ENCODE data around the gene TBX20. TPM values are rescaled to one million over a fixed set of nuclear protein-coding genes. Genes with fewer than 3 reads are reported as not detected.
"Not testable (repeated sequence)": the region's sequence is repeated elsewhere in the genome, so short reads cannot be mapped to it uniquely, and the experiment has no call there.

TBX20 gene
- total and polyA plus RNA-seq, 2 of the 8 experiments (the other 6 are each of a cell fraction or from before 2014, with no cell fraction given), result 0.08 to 0.26 TPM

DNA sequence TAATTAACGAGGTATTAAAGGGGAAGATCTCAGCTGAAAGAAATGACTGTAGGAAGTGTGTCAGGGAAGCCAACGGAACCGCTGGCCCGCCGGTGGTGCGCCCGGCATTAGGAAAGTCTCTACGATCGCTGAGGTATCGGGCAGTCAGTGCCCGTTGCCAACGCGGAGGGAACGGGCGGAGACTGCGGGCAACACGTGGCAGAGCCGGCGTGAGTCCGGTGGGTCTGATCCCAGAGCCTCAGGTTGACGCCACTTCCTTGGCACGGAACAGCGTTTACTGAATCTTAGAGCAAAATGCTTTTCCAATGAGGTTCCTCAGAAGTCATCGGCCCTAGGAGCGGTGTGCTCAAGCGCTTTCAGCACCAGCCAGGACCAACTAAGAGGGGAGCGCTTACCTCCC lies 67.1 kb downstream of the TBX20 start:
- not testable (repeated sequence) for H3K56ac ChIP-seq (replicated peaks; ENCODE audit: insufficient read length, low read depth, low read length); H2BK12ac ChIP-seq (ENCODE audit: low read depth, low read length); H4K5ac ChIP-seq (ENCODE audit: insufficient read length, low read depth, low read length); H2BK15ac ChIP-seq (ENCODE audit: low read length); H3K18ac ChIP-seq (ENCODE audit: extremely low read depth, low read length); H3K23ac ChIP-seq (ENCODE audit: insufficient read length); H3K79me1 ChIP-seq (ENCODE audit: low read depth, low read length); H3K23me2 ChIP-seq (ENCODE audit: low read depth, low read length); H3K4me1 ChIP-seq (replicated peaks in 1 of 4; ENCODE audit: control insufficient read depth in 3 of 4, insufficient read depth in 4 of 4, low read length in 3 of 4); FAIRE-seq; H4K20me1 ChIP-seq (replicated peaks in 1 of 2; ENCODE audit: control insufficient read depth in 1 of 2, insufficient read depth in 2 of 2, low read length in 2 of 2); H3K9me3 ChIP-seq (ENCODE audit: insufficient read depth in 2 of 2, low read depth in 1 of 2, low read length in 1 of 2); H4K91ac ChIP-seq (replicated peaks; ENCODE audit: insufficient read length, low read length); H3K9ac ChIP-seq (replicated peaks in 1 of 4; ENCODE audit: extremely low read depth in 1 of 4, low read depth in 3 of 4, low read length in 3 of 4); H2BK20ac ChIP-seq (ENCODE audit: low read length); H3K79me2 ChIP-seq (ENCODE audit: control insufficient read depth in 1 of 2, insufficient read depth in 2 of 2, low read length in 2 of 2); H3K27ac ChIP-seq (ENCODE audit: low read depth, low read length); H2BK5ac ChIP-seq (ENCODE audit: low read depth, low read length); H2AFZ ChIP-seq (ENCODE audit: low read length); H3K4ac ChIP-seq (replicated peaks; ENCODE audit: insufficient read length, low read depth, low read length); H3K36me3 ChIP-seq (ENCODE audit: control insufficient read depth in 2 of 4, insufficient read depth in 4 of 4, low read length in 3 of 4); H2BK120ac ChIP-seq (replicated peaks; ENCODE audit: low read depth, low read length); H2AK5ac ChIP-seq (ENCODE audit: low read depth, low read length); H4K8ac ChIP-seq (ENCODE audit: extremely low read depth, insufficient read depth, low read length); H3K14ac ChIP-seq (ENCODE audit: insufficient read length)
- ChIA-PET POLR2A (ENCODE audit: partially characterized antibody) (interaction anchor here (0.7 kb wide), 1 partner anchor 331 kb away, joined by 3 read pairs; no protein-coding TSS in a partner anchor), CTCF (ENCODE audit: partially characterized antibody) (interaction anchor here (1.3 to 1.5 kb wide), 2 partner anchors 72 to 333 kb away, joined by 4 to 9 read pairs; no protein-coding TSS in a partner anchor)
- WGBS, 2 experiments (ENCODE audit: extremely low coverage in 1 of 2, insufficient coverage in 1 of 2, insufficient read length in 1 of 2, insufficient replicate concordance in 2 of 2, low coverage in 1 of 2, low lambda C conversion rate in 2 of 2, missing lambda C conversion rate in 1 of 2), result 3% methylated on average over 27 of the region's 27 CpGs; no CpG with 5 or more reads in 1 of the 2 experiments
- H3K4me3 ChIP-seq (ENCODE audit: extremely low read depth in 1 of 4, insufficient read depth in 2 of 4, low read depth in 3 of 4, low read length in 4 of 4), result peak overlapping the region; percentile 24 to 55 (median 30)
- TF ChIP-seq SUZ12 (IDR thresholded peaks at IDR 0.05; ENCODE audit: low read length), result peak; percentile 60
- TF ChIP-seq, protein P1, sequence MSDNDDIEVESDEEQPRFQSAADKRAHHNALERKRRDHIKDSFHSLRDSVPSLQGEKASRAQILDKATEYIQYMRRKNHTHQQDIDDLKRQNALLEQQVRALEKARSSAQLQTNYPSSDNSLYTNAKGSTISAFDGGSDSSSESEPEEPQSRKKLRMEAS (IDR thresholded peaks at IDR 0.05), result peak; percentile 85
- TF ChIP-seq, protein P2, sequence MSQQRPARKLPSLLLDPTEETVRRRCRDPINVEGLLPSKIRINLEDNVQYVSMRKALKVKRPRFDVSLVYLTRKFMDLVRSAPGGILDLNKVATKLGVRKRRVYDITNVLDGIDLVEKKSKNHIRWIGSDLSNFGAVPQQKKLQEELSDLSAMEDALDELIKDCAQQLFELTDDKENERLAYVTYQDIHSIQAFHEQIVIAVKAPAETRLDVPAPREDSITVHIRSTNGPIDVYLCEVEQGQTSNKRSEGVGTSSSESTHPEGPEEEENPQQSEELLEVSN (IDR thresholded peaks at IDR 0.05), result peak; percentile 69; the same call in 1 of the 2 replicates
- H3K27me3 ChIP-seq (replicated peaks in 1 of 4; ENCODE audit: control insufficient read depth in 3 of 4, extremely low read depth in 1 of 4, insufficient read depth in 3 of 4, low read length in 3 of 4), result peaks cover 6 to 26% (median 24%) of the 10 kb centered on the region in 4 experiments
- peak overlapping the region; percentile 74 to 86 for H3K4me2 ChIP-seq (ENCODE audit: insufficient read depth in 1 of 2, low read depth in 2 of 2, low read length in 2 of 2)
- DNase-seq (ENCODE audit: low read depth in 1 of 2, low spot score in 2 of 2), result peak in 1 of 2 experiments; percentile 64

All from H1 (cell line).